Measurements from ENCODE around the gene TNFRSF4.

DNA sequence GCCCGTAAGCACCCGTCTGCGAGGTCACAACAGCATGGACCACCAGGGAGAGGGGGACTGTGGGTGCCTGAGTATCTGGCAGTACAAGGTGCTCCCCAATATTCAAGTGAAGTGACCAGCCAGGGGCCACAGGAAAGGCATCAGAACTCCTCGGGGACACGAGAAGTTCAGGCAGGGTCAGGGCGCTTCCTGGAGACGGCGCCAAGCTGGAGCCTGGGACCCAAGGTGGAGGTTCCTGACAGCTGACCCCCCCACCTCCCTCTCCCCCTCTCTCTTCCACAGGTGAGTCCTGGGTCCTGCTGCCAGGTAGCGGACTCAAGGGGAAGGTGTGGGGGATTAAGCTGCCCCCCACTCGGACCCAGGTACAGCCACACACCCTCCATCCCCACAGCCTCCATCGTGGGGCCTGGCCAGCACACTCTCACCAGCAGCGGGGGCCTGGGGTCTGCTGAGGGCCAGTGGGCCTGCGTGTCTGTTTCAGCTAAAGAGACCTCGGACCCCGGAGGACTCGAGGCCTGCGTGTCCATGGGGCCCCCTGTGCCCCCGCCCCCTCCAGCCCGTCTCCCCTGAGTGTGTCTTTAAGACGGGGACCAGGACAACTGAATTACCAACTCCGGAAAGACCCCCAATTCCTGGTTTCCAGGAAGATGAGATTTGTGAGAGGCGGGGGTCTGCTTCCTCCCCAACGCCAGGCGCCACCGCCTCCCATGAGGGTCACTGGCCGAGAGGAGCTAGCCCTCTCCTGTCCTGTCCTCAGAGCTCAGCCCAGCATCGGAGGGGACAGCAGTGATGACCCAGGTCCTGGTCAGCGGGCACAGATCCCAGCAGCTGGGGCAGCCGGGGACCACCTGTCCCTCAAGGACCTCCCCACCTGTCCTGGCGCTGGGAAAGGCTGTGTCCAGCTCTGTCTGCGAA is 13.7 kb downstream of the TNFRSF4 start:
- TF ChIP-seq CTCF (IDR thresholded peaks at IDR 0.05; ENCODE audit: insufficient read depth, low read length) (no peak), POLR2AphosphoS5 (IDR thresholded peaks at IDR 0.05; ENCODE audit: low read depth) (no peak), GABPA (IDR thresholded peaks at IDR 0.05; ENCODE audit: low read depth) (no peak), SPI1 (IDR thresholded peaks at IDR 0.05; ENCODE audit: borderline replicate concordance, low read depth) (no peak)
- TF ChIP-seq, protein P1, sequence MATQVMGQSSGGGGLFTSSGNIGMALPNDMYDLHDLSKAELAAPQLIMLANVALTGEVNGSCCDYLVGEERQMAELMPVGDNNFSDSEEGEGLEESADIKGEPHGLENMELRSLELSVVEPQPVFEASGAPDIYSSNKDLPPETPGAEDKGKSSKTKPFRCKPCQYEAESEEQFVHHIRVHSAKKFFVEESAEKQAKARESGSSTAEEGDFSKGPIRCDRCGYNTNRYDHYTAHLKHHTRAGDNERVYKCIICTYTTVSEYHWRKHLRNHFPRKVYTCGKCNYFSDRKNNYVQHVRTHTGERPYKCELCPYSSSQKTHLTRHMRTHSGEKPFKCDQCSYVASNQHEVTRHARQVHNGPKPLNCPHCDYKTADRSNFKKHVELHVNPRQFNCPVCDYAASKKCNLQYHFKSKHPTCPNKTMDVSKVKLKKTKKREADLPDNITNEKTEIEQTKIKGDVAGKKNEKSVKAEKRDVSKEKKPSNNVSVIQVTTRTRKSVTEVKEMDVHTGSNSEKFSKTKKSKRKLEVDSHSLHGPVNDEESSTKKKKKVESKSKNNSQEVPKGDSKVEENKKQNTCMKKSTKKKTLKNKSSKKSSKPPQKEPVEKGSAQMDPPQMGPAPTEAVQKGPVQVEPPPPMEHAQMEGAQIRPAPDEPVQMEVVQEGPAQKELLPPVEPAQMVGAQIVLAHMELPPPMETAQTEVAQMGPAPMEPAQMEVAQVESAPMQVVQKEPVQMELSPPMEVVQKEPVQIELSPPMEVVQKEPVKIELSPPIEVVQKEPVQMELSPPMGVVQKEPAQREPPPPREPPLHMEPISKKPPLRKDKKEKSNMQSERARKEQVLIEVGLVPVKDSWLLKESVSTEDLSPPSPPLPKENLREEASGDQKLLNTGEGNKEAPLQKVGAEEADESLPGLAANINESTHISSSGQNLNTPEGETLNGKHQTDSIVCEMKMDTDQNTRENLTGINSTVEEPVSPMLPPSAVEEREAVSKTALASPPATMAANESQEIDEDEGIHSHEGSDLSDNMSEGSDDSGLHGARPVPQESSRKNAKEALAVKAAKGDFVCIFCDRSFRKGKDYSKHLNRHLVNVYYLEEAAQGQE (IDR thresholded peaks at IDR 0.05; ENCODE audit: insufficient replicate concordance, low read depth): no peak

Data from HL-60 (cell line).